ENCODE measurements around the gene FBLN7. TPM values are rescaled to one million over a fixed set of nuclear protein-coding genes. Genes with fewer than 3 reads are reported as not detected.

FBLN7 gene
- polyA plus RNA-seq, 3 donors = 12.0 to 13.2 (median 12.1) TPM

DNA sequence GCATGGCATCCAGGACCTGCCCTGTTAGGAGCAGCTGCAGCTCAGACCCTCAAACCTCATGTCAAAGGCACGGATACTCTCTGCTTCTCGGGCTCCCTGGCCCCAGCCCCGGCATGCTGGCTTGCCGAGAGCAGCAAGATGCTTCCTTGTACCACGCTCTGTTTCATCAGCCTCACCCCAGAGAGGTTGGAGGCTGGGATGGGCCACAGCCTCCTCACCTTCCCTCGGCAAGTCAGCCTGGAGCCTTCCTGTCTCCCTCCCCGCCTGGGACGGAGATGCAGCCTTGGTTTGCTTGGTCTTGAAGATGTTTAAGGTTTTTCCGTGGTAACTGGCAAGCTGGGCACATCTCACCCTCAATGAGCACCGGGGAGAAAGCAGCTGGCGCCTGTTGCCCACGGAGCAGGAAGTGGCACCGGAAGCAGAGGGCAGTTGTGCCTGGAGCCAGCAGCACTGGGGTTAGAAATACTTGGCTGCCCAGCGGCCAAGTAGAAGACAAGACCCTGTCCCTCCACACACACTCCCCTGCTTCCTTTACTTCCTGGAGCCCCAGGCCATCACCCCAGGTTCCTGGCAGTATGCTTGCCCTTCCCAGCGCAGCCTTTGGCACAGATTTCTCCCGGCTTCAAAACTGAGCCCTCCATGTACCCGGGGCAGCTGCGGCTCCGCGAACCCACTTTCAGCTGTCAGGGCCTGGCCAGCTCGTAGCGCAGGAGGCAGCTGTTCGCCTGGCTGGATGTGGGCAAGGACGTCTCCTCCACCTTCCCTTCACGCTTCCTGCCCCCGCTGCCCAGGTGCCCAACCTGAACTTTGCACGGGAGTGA lies 17.4 kb downstream of the FBLN7 start:
- no peak for DNase-seq

DNA sequence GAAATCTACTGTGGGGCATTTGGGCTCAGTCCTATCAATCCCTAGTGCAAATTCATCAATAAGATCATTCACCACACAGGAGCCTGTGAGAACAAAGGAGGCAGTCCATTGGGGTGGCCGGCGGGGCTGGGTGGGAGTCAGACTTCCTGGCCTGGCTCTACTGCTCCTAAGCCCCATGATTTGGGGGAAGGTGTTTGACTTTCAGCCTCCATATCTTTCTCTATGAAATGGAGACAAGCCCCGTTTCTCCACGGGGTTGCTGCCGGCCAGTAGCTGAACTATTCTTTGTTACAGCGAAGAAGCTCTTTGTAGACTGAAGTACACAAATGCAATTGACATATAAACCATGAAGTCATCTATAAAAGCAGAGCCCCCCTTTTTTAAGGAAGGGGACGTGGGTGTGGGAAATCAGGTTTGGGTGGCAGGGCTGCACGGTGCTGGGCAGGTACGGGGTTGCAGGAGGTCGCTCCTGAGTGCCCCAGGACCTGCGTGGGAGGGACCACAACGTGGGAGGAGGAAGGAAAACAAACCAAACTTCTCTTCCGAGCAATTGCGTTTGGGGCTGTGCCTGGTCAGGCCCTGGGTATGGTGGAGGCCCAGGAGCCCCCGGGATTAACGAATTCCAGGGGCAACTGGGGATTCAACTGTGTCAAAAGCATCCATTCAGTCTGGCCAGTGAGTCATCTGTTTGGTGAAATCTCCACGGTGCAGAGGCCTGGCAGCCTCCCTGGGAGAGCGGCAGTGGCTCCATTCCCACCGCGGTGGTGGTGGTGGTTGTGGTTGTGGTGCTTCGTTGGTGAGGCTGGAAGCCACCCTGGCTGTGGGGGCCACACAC lies 18.2 kb downstream of the FBLN7 start:
- DNase-seq = peak; percentile 48

DNA sequence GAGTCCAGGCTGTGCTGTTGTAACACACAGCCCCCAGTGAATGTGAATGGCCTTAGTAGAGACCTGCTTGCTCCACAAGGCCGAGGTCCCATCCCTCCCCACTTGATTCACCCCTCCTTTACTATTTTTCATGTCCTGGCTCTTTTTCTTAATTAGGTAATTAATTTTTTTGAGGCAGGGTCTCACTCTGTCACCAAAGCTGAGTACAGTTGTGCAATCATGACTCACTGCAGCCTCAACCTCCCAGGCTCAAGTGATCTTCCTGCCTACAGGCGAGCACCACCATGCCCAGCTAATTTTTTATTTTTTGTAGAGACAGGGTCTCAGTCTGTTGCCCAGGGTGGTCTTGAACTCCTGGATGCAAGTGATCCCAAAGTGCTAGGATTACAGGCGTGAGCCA lies 19.3 kb downstream of the FBLN7 start:
- no peak for DNase-seq

DNA sequence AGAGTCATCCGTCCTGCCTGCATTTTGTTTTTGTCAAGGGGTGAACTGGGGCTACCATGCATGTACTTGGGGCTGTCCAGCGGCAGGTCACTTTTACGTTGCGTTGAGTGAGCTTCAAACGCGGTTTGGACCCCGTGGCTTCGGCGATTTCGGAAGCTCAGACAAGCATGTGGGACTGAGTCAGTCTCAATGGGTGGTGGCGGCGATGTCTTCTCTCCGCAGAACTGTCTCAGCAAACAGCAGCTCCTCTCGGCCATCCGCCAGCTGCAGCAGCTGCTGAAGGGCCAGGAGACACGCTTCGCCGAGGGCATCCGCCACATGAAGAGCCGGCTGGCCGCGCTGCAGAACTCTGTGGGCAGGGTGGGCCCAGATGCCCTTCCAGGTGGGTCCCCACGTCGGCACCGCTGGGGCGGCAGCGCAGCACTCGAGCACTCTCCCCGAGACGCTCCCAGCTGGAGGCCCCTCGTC lies 21.3 kb downstream of the FBLN7 start:
- DNase-seq = no peak

DNA sequence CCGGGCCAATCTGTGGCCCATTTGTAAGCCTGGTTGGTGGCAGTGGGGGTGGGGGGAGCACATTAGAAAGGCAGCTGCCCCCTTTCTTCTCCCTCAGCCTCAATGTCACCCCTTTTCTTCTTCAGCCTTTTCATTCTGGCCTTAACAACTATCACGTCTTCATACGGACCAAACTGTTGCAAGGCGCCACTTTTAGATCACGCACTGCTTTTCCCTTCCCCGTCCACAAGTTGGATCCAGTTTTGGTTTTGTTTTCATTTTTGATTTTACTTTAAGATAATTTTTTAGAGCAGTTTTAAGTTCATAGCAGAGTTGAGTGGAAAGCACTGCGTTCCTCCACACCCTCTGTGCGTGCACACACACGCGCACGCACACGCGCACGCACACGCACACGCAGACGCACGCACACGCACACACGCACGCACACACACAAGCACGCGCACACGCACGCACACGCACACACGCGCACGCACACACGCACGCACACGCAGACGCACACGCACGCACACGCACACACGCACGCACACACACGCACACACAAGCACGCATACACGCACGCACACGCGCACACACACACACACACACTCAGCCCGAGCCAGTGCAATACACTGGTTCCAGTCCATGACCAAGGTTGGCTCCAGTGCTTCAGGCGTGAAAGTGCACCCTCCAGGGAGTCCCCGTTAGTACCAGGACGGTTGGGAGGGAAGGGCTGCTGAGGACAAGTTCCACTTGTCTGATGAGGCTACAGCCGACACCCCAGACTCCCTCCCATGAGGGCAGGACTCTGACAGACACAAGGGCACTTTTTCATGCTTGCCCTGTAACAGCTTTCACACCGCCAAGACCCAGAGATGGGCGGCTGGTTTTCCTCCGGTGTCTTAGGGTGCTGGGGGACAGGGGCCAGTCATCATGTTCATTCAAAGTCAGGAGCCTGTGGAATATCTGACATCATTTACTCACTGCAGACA lies 22.4 kb downstream of the FBLN7 start:
- no peak for DNase-seq

DNA sequence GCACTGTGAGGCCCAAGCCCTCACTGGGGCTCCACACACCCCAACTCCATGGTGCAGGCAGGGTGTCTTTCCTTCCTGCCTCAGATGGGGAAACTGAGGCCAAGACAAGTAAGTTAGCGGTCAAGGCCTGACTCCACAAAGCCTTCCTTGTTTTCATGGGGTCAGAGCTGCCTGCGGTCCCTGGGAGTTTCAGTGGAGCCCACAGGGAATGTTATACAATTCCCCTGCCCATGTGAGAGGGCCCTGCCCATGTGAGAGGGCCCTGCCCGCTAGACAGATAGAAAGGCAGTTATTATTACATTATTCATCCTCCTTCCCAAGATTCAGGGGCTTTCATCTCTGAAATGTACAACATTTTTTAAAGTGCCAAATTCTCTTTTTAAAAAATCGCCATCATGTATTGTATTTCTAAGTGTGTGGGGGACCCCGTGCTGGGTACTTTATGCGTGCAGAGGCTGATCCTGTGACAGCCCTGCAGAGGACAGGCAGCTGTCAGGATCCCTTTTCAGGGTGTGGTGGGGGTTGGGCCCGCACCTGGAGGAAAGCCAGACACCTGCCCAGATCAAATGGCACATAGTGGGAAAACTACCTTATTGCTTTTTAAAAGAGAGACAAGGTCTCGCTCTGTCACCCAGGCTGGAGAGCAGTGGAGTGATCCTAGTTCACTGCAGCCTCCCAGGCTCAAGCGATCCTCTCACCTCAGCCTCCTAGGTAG lies 23.4 kb downstream of the FBLN7 start:
- no peak for DNase-seq

DNA sequence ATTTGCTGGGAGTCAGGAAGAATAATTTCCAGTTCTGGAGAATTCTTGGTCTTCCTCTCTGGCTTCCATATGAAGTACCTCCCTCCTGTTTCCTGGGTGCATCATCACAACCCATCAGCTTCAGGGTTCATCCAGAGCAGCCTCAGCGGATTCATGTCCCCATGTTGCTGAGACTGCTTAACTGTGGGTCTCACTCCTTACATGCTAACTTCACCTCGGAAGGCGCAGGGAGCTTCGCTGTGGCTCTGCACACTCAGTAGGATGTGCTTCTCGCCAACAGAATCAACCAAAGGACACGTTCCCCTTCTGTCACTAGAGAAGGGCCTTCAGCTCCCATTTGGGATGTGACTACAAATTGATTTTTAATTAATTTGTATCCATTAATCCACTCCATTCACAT lies 24.2 kb downstream of the FBLN7 start:
- no peak for DNase-seq

DNA sequence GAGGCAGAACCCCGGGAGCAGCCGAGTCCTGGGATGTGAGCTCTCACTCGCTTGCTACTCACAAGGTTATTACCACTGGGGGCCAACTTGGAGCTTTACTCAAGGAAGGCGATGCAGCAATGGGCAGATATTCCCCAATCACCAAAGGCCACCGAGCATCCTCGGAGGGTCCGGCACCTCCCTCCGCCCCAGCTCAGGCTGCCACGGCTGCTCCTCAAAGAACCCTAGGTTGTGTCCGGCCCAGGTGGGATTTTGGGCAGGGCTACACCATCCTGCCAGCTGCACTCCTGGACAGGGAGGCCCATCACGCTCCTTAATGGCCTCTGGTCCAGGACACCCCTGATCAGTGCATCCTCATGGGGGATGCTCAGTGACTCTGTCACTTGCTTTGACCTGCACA lies 24.8 kb downstream of the FBLN7 start:
- no peak for DNase-seq

DNA sequence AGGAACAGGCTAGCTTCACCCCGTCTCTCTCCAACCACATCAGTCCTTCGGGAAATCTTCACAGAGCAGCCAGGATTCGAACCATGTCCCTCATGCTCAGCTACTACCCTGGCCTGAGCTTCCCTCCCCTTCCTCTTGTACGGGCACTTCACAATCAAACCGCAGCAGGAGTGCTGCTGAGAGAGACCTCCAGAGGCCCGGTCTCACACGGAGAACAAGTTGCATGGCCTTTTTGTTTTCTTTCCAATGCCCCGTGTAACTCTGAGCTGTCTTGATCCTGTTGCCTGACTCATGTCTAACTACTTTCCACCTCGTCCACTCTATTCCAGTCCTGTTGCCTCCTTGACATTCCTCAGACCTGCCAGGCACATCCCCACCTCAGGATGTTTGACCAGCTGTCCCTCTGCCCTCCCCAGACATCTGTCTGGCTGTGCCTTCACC lies 25.4 kb downstream of the FBLN7 start:
- DNase-seq = no peak

DNA sequence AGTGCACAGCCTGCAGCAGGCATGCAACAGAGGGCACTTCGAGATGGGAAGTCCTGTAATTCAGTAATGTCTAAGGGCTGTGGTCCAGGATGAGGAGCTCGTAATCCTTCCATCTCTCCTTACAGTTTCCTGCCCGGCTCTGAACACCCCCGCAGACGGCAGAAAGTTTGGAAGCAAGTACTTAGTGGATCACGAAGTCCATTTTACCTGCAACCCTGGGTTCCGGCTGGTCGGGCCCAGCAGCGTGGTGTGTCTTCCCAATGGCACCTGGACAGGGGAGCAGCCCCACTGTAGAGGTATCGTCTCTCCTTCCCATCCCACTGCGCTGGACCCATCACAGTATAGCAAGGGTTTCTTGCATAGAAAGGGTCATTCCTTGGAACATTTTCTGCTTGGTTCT lies 26.7 kb downstream of the FBLN7 start:
- no peak for DNase-seq

DNA sequence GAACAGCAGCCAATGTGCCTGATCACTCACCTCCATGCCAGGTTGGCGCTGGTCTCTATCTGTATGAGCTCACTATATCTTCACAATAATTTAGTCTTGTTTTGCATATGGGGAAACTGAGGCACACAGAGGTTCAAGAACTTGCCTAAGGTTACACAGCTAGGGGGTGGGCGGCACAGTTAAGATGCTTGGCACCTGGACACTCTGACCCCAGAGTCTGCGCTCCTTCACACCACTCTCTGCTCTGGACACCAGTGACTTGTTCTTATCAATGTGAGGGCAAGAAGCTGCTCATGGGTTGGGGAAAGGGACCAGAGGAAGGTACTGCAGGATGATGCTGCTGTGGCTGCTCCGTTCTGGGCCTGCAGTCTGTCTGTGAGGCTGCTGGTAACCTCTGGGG lies 27.1 kb downstream of the FBLN7 start:
- DNase-seq = no peak

DNA sequence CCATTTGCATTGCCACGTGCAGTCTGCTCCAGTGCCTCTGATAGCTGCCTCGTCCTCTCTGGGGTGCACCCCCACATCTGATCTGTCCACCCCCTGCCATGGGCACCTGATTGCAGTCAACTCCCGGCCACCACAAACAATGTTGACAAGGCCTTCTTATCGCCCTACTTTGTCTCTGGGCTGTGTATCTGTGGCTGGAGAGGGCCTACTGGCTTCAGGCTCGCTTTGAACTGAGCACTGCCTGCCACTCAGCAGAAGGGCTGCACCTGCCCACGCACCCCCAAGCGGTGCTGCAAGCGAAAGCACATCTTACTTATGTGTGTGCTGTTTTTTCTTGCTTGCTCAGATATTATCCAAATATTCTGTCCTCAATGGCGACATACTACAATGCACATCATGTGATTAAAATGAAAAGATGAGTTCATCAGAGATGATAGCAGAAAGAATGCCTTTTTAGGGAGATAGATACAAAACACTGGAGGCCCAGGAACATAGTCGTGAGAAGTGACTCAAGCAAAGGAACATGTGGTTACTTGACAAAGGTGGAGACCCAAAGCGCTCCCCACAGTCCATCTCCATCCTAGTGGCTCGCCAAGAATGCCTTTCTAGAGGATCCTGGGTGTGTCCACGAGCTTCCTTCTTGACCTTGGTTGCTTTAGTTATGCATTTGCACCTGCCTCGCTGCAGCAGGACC lies 28.8 kb downstream of the FBLN7 start:
- DNase-seq = no peak

DNA sequence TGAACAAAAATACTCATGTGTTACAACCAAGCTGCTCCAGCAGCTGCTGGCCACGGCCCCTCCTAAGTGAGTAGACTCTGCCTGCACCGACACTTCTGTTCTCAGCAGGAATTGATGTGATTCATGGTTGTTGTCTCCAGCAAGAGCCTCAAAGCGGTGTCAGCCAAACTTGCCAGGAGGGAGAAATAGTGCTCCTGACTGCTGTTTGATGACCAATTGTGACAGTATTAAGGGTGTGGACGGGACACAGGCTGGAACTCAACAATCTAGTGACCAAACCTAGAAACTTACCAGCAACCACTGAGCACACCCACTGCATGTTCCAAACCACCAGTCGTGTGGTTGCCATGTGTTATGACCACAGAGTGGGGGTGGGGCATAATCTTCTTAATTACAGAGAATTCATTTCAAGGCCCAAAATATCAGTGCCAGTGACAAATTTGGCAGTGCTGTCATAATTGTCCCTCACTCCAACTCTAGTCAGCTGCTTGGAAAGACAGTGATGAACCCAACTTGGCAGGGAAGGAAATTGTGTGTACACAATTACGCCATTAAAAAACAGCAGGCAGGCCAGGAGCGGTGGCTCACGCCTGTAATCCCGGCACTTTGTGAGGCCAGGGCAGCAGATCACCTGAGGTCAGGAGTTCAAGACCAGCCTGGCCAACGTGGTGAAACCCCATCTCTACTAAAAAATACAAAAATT lies 30.4 kb downstream of the FBLN7 start:
- DNase-seq = no peak

DNA sequence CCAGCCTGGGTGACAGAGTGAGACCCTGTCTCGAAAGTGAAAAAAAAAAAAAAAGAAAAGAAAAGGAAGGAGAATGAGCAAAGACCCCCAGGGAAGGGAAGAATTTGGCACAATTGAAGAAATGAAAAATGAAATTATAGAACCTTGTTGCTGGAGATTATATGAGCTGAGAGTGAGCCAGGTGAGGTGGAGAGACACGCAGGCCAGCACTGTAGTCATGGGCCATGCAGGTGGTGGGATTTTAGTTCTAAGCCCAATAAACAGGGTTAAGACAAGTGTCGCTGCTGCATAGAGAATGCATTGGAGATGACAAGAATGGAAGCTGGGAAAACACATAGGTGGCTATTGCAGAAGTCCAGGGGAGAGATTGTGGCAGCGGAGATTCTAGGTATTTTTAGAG lies 32.3 kb downstream of the FBLN7 start:
- no peak for DNase-seq

DNA sequence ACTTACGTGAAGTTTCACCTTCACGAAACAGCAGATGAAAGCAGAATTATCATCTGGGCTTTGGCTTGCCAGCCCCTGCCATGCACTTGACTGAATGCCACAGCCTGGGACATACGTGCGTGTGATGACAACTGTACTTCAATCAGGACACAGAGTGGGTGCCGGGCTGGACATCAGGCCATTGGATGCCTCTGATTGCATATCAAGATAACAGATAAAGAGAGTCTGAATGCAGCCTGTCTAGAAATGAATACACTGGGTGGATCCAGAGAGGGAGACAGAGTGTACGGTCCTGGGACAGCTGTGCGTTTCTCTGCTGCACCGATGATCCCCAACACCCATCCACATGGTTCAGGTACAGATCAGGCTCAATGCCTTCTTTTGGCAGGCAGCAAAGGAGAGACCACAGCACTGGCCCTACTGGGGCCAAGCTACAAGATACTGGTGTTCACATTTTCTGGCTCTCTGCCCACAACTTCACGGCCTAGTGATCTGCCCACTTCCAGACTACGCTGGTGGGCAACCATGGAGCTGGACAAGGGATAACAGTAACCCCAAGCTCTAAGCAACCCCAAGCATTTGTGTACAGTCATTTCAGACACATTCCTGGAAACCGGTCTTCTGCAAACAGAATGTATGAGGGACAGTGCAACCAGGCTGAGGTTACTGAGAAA lies 35.6 kb downstream of the FBLN7 start:
- peak; percentile 39 for DNase-seq

DNA sequence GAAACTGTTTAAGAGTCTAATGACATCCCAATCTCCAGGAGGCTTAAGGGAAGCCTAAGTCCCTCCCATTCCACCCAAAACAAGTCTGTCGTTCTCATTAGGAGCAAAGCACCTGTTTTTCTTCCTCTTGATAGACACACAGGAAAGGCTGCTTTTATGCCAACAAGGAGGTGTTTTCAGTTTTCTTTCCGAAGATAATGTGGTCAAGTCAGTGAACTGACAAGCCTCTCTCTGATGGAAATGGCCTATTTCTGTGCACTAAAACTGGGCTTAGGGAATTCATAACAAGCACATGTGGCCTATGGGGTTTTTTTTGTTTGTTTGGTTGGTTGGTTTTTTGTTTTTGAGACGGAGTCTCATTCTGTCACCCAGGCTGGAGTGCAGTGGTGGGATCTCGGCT lies 36.2 kb downstream of the FBLN7 start:
- no peak for DNase-seq

DNA sequence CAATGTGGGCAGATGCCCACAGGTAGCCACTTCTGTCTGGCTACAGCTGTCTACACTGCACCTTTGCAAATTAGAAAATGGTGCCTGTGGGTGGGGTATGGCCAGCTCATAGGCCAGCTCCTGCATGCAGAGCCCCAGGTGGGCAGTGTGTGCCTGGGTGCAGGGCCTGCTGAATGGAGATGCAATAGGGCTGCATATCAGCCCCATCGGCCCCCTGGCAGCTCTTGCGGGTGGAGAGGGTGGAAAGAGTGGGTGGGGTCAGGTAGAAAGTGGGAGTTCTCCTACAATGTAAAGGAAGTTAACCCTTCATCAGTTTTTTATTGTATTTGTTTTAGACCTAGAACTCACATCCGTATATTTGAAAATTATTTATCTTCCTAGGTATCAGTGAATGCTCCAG lies 37.1 kb downstream of the FBLN7 start:
- DNase-seq = no peak

DNA sequence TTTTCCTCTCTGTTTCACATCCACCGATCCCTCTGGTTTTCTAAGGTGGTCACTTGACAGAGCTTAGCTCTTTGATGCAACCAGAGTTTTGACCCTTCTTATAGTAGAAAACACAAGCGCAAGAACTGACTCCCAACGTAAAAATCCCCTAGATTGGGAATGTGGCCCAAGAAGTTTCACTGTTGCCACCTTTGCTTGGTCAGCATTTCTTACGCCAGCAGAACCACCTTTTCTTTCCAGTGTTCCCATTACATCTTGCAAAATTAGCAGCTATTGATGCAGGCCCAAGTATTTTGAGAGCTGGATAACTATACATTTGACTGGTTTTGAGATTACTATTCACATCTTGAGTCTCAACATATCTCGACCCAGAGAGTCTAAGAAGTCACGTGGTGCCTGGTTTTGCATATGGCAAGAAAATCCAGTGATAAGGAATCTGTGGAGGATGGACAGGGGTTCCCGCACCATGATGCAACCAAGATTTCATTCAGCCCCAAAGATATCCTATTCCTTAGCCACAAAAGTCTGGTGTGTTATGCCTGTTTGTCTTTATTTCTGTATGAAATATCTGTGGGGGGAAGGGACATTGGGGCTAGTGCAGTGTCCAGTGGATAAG lies 37.9 kb downstream of the FBLN7 start:
- DNase-seq = no peak
